HG03439 (cell line): ENCODE data around the gene CHCHD4.

Source experiments
- ATAC-seq: cut with Tn5 transposase; IDR thresholded peaks from one replicate; pipeline ENCODE4 v1.9.1; 2021; ENCODE audit warnings: mild to moderate bottlenecking, moderate library complexity; ENCODE audit not compliant: unreplicated experiment

CHCHD4 gene

GRCh38 chr3:14124615-14125192, at the start of gene CHCHD4, which contains the start of gene TMEM43:
CHCHD4 (minus strand) TSS chr3:14124870; CDS start chr3:14124676, 194 bp downstream.
TMEM43 (plus strand) TSS chr3:14125052; CDS start chr3:14125194, 142 bp downstream.
- ATAC-seq, result peak; percentile 89

DNA sequence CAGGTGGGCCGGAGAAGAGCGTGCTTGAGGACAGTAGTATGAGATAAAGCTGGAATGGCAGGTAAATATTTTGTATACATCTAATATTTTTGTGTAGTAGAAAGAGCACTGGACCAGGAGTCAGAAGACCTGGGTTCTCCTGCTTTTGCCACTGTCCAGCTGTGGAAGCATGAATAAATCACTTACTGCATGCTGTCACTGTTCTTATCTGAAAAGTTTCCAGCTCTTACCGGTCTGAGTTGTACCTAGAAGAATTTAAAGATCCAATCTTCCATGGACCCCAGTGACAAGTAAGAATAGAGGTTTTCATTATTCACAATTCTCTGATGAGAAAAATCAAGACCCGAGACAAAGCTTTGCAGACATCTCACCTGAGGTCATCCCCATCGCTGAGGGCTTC, 47.8 kb upstream of the CHCHD4 start:
- no peak for ATAC-seq

DNA sequence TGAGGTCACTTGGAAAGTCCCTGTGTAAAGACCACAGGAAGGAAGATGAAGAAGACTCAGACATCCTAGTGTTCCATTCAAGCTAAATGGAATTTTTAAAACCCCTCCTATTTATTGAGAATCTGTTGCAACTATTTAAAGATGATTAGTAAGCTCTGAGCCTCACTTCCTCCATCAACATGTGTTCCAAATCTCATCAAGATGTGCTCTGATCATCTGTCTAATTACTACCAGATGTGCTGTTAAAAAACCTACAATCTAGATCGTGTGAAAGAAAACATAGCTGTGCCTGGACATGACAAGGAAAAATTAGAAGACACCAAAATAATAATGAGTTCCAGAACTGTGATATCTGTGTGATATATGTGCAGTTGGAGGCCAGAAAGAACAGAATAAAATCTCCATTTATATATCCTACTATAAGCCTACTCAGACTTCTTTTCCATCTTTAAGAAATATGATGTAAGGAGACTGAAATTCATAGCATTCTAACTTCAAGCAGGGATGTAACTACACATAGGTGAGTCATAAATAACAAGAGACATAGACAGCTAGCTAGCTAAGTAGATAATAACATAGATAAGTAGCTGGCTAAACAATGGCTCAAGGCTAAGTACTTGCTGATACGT, 46.0 kb upstream of the CHCHD4 start:
- ATAC-seq, result no peak

DNA sequence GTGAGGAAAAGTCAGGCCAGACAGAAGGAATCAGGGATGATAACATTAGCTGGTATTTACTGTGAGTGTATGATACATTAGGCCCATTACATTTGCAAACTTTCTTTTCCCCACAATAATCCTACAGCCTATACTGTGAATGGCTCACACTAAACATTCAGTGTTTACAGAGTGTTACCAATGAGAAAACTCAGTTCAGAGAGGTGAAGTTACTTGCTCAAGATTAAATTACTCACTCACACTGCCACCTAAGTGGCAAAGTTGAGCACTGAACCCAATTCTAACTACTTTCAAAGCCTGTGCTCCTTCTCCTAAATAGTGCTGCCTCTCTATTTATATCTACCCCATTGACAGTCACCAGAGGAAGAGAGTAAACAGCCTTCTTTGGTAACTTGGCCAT, 45.2 kb upstream of the CHCHD4 start:
- ATAC-seq, result no peak

DNA sequence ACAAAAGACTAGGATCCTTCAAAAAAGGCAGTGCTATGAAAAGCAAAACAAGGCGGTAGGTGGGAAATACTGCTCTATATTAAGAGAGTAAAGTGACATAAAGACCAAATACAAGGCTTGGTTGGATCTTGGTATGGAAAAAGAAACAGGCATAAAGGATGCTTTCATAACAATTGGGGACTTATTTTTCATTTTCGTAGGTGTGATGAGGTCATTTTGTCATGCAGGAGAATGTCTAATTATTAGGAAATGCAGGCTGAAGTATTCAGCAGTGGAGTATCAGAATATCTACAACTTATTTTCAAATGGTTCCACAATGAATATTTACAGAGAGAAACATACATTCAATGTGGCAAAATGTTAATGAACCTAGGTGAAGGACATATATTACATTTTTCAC, 44.8 kb upstream of the CHCHD4 start:
- no peak for ATAC-seq

DNA sequence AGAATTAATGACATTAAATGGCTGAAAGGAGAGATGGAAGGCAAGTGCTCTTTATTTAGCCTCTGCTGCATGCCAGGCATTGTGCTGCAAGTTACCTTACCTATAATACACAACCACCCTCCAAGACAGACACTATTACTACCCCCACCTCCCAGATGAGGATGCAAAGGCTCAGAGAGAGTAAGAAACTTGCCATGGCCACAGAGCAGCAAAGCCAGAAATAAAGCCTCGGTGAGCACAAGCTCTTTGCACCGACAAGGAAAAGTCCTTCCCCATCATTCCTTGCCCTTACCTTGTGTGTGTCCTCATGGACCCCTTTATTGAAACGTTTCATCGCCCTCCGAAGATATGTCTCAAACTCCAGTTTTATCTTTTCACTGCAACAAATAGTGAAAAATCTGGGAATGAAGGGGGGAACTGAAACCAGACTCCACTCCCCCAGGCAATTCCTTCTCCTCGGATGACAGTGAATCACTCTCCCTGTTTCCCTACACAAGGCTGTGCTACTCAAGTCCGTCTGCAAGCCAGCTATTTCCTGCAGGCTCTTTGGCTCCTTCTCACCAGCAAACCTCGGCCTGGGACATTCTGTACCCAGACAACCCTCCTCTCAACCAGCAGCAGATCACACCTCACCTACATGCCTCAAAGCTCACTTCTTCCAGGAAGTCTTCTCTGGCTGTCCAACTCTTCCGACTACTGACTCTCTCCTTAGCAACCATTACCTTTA, 42.4 kb upstream of the CHCHD4 start:
- no peak for ATAC-seq

DNA sequence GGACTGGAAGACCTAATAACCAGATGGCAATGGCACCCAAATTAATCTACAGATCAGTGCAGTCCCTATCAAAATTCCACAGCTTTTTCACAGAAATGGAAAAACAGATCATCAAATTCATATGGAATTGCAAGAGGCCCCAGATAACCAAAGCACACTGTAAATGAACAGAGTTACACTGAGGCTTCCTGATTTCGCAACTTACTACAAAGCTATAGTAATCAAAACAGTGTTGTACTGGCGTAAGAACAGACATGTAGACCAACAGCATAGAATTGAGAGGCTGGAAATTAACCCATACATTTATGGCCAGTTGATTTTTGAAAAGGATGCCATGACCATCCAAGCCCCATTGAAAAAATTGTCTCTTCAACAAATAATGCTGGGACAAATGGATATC, 37.5 kb upstream of the CHCHD4 start:
- ATAC-seq, result no peak

DNA sequence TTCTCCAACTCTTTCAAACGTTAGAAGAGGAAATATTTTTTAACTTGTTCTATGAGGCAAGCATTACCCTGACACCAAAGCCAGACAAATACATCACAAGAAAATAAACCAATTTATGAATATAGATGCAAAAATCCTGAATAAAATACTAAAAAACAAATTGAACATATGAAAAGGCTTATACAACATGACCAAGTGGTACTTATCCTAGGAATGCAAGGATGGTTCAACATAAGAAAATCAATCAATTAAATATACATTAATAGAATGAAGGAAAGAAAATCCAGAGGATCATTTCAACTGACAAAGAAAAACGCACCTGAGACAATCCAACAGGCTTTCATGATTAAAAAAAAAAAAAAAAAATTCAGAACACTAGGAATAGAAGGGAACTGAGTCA, 36.6 kb upstream of the CHCHD4 start:
- no peak for ATAC-seq

DNA sequence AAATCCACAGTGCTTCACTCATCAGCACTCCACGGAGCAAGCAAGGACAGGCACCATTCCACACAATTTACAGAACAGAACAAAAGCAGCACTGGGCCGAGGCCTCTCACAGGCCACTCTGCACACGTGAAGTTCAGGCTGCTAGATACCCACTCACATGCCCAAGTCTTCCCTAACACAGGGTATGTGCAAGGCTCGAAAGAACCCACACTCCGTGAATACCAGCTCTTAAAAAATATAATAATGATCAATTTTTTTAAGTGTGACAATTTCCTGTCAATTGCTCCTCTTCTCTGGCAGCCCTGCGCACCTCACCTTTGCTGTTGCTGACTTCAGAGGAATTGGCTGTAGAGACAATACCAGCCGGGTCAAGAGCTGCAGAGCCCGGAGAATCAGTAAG, 34.8 kb upstream of the CHCHD4 start:
- ATAC-seq, result no peak

GRCh38 chr3:14158370-14158769, 33.7 kb upstream of the CHCHD4 start:
- no peak for ATAC-seq

DNA sequence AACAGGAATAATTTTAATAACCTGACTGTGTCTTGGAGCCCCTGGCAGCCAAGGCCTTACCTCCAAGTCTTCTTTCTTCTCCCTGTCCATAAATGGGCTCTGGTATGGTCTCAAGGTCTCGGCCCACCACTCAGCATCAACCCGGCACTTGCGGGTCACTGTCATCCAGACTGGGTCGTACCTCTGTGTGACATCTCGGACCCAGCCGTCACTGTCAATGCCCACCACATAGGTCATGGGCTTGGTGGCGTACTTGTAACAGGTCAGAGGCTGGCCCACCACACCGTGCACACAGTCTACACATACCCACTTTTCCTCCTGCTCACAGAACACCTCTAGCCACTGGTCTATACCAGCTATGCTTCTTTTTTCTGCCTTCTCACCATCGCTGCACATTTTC, 33.3 kb upstream of the CHCHD4 start:
- no peak for ATAC-seq

DNA sequence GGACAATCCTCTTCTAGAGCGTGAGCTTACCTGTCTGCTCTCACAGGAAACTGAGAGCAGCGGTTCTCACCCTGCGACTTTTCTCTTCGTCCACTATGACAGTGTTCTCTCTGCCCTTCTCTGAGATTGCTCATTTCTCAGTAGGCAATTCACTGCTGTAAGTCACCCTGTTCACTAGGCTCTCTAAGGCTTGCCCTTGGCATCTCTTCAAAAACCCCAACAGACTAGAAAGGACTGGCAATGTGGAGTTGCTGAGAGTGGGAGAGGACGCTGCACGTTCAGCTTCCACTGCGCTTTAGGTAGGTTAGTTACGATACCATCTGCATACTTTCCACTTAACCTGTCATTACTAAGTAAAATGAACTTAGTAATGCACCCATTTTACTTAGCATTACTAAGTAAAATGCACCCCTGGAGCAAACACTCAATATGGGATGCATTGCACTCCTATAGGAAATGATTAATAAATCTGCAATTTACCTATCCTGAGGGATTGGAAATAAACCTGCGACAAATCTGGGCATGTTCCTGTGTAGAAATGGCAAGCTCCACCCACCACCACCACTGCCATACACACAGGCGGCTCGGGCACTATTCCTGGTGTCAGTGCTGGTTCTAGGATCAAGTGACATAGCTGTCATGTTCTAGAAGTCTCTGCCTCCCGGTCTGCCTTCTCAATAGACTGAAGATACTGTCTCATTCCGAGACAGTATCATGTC, 32.3 kb upstream of the CHCHD4 start:
- no peak for ATAC-seq

GRCh38 chr3:14156201-14156600, 31.5 kb upstream of the CHCHD4 start:
- ATAC-seq, result no peak

DNA sequence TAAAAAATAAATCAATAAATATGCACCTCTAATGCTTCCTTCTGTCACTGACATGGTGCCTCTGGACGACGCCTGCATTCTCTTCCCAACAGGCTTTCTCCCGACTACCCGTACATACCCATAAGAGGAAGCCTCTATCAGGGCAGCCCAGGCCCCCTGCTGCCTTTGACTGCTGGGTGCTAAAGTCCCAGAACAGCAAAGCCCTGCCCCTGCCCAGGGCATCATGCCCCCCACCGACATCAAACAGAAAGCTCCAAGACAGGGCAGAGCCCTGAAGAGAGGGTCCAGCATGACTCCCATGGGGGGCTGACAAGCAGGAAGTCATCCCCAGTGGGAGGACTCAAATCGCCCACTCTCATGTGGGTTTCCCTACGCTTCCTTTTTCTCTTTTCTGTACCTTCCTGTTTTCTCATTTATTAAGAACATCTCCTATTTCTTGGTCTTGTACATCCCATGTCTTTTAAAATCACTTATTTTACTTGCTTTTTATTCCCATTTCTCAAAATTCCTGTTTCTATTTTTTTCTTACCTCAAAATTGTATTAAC, 30.3 kb upstream of the CHCHD4 start:
- ATAC-seq, result no peak

- no peak for ATAC-seq
These were observed 29.6 kb upstream of the CHCHD4 start for GRCh38 chr3:14154276-14154675.

DNA sequence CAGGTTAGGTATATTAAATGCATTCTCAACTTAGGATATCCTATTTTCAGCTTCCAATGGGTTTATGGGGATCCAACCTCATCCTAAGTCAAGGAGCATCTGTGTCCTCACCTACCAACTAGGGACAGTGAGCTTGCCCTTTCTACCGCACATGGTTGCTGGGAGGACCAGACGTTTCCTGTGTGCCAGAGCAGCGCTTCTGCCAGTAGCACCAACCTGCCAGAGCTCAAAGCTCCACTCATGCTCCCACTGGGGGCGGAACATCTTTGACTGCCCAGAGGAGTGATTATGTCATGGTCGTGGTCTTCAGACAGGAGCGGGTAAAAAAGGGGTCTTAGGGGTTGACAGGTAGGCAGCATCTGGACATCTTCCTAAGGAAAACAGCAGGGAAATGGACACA, 29.0 kb upstream of the CHCHD4 start:
- no peak for ATAC-seq

DNA sequence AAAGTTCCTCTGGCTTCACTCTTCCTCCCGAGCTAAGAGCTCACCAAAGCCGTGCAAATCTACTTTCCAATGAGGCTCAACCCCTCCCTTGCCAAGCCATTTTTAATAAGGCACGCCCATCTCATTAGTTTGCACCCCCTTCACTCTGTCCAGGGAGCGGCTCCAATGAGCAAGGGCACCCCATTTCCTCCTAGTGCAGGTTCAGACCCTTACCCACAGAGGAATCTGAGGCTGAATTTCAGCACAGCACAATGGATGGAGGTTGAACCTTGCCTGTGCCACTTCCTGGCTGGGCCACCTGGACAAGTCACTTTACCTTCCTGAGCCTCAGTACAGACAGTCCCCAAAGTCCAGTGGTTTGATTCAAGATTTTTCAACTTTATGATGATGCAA, 28.3 kb upstream of the CHCHD4 start:
- ATAC-seq, result no peak

DNA sequence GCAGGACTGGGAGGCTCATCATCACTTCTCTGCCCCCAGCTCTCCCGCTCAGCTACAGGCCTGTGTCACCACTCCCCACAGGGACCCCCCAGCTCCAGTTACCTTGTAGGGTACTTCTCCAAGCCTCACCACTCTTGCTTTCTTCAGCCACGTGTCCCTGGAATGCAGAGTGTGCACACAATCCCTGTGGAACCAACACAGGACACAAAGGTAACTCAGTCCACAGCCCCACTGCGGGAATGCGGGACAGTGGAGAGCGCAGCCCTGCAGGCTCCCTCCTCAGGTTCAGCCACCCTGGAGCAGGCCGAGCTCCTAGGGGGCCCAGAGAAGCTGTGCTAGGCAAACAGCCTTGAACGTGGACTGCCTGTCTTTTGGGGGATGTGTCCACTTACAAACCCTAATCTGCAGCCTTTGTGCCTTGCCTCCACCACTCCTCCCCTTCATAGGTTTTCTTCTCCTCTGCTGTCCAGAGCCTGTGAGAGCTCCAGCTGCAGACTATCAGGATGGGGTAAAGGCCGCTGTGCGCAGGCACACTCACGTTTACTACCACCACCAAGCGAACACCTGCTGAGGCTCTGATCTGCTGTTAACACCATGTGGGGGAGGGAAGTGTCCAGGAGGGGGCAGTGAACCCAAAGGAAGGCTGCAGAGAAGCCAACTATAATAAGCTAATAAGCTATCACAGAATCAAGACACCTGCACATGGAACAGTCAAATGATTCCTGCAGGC, 27.7 kb upstream of the CHCHD4 start:
- ATAC-seq, result no peak

GRCh38 chr3:14151471-14152083, 26.9 kb upstream of the CHCHD4 start:
- ATAC-seq, result no peak

DNA sequence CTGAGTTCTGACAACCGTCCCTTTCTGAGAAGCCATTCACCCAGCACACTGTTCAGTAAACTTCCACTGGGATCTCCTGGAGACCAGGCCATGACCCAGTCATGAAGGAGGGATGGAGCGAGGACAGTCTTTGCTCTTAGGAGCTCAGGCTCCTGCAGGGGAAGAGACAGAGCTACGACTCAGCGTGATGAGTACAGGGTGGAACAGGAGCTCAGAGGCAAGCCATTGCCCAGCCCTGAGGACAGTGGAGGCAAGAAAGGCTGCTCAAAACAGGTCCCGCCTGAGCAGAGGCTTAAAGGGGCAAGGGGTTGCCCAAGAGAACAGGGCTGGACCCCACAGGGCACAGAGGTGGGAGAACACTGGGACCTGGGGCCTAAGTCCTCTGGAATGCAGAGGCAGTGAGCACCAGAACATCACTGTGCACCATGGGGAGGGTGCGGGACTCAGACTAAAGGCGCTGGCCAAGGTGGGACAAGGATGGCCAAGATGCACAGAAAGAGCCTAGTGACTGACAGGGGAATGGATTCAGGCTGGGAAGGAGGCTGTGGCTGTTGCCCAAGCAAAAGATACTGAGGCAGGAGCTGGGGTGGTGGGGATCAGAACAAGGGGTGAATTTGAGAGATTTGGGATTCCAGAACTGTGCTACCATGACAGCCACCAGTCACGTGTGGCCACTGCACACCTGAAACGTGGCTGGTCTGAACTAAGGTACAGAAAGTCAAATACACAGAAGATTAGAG, 26.0 kb upstream of the CHCHD4 start:
- ATAC-seq, result no peak
